Measurements from ENCODE around the gene NTRK2.

- no peak for TF ChIP-seq CTCF (IDR thresholded peaks at IDR 0.05)
- TF ChIP-seq POLR2A (IDR thresholded peaks at IDR 0.05) = no peak
These were observed 49.2 kb upstream of the NTRK2 start for GRCh38 chr9:84620338-84620737.

Measured in suprapubic skin (tissue), 3 donors.